HepG2 (cell line): ENCODE data around the gene ERF. TPM values are rescaled to one million over a fixed set of nuclear protein-coding genes. Genes with fewer than 3 reads are reported as not detected.

Source experiments
- DNMT3B ChIP-seq: conservative IDR thresholded peaks from 2 replicates; pipeline ENCODE4 v1.6.1; 2016; ENCODE audit warnings: missing biosample characterization, control low read depth
- HNRNPUL1 ChIP-seq: fragments of 200-400 bp; formaldehyde crosslinking; IDR thresholded peaks from 2 replicates; pipeline ENCODE4 v1.6.1; 2017; ENCODE audit warnings: low read depth, mild to moderate bottlenecking, low read length, moderate library complexity
- KLF15 ChIP-seq: sonication (generic); formaldehyde crosslinking; IDR thresholded peaks from 2 replicates; pipeline ENCODE4 v1.8.1; 2023; ENCODE audit warnings: borderline replicate concordance, mild to moderate bottlenecking, inconsistent platforms, missing genetic modification reagents, mixed read lengths
- MED1 ChIP-seq: sonication (generic); formaldehyde crosslinking; IDR thresholded peaks from 2 replicates; pipeline ENCODE4 v1.4.0; 2020; ENCODE audit warnings: missing genetic modification reagents
- MLLT10 ChIP-seq: sonication (generic); formaldehyde crosslinking; IDR thresholded peaks from 2 replicates; pipeline ENCODE4 v1.4.0; 2020; ENCODE audit warnings: missing genetic modification reagents
- MTA3 ChIP-seq: sonication (generic); formaldehyde crosslinking; IDR thresholded peaks from 2 replicates; pipeline ENCODE4 v1.4.0; 2020; ENCODE audit warnings: missing genetic modification reagents
- NR3C1 ChIP-seq: sonication (generic); formaldehyde crosslinking; IDR thresholded peaks from 2 replicates; pipeline ENCODE4 v1.4.0; 2020; ENCODE audit warnings: missing genetic modification reagents
- POGZ ChIP-seq: sonication (generic); formaldehyde crosslinking; IDR thresholded peaks from 2 replicates; pipeline ENCODE4 v1.4.0; 2020; ENCODE audit warnings: mild to moderate bottlenecking, missing genetic modification reagents
- SALL1 ChIP-seq: sonication (generic); formaldehyde crosslinking; IDR thresholded peaks from 2 replicates; pipeline ENCODE4 v1.8.0; 2022; ENCODE audit warnings: mild to moderate bottlenecking, missing genetic modification reagents
- SCMH1 ChIP-seq: sonication (generic); formaldehyde crosslinking; IDR thresholded peaks from 2 replicates; pipeline ENCODE4 v1.9.0; 2021; ENCODE audit warnings: missing genetic modification reagents, mild to moderate bottlenecking, borderline replicate concordance
- SETDB1 ChIP-seq: sonication (generic); formaldehyde crosslinking; IDR thresholded peaks from 2 replicates; pipeline ENCODE4 v1.5.1; 2020; ENCODE audit warnings: missing genetic modification reagents, mild to moderate bottlenecking, borderline replicate concordance
- SMAD1 ChIP-seq: sonication (generic); formaldehyde crosslinking; IDR thresholded peaks from 2 replicates; pipeline ENCODE4 v1.4.0; 2020; ENCODE audit warnings: missing genetic modification reagents, low read depth, mild to moderate bottlenecking, borderline replicate concordance
- SSRP1 ChIP-seq: IDR thresholded peaks from 2 replicates; pipeline ENCODE4 v1.6.1; 2016; ENCODE audit warnings: control low read depth
- TBP ChIP-seq: sonication (generic); formaldehyde crosslinking; IDR thresholded peaks from 2 replicates; pipeline ENCODE4 v1.5.0; 2020; ENCODE audit warnings: missing genetic modification reagents
- ZFP36L2 ChIP-seq: sonication (generic); formaldehyde crosslinking; IDR thresholded peaks from 2 replicates; pipeline ENCODE4 v1.4.0; 2020; ENCODE audit warnings: missing genetic modification reagents
- ZNF121 ChIP-seq: sonication (generic); formaldehyde crosslinking; IDR thresholded peaks from 2 replicates; pipeline ENCODE4 v1.5.0; 2020; ENCODE audit warnings: mild to moderate bottlenecking, missing genetic modification reagents
- ZNF24 ChIP-seq: fragments of 450-650 bp; IDR thresholded peaks from 2 replicates; pipeline ENCODE4 v1.6.1; 2017; ENCODE audit warnings: antibody characterized with exemption, mild to moderate bottlenecking
- ZNF329 ChIP-seq: sonication (generic); formaldehyde crosslinking; IDR thresholded peaks from 2 replicates; pipeline ENCODE4 v1.9.0; 2021; ENCODE audit warnings: low read depth, mild to moderate bottlenecking, missing genetic modification reagents
- ZNF354B ChIP-seq: sonication (generic); formaldehyde crosslinking; IDR thresholded peaks from 2 replicates; pipeline ENCODE4 v1.8.0; 2022; ENCODE audit warnings: mild to moderate bottlenecking, missing genetic modification reagents
- ZNF564 ChIP-seq: sonication (generic); formaldehyde crosslinking; IDR thresholded peaks from 2 replicates; pipeline ENCODE4 v1.8.1; 2023; ENCODE audit warnings: mild to moderate bottlenecking, missing genetic modification reagents
- ZNF724P ChIP-seq: sonication (generic); formaldehyde crosslinking; IDR thresholded peaks from 2 replicates; pipeline ENCODE4 v1.8.0; 2022; ENCODE audit warnings: missing genetic modification reagents, borderline replicate concordance
- ZNF746 ChIP-seq: sonication (generic); formaldehyde crosslinking; IDR thresholded peaks from 2 replicates; pipeline ENCODE4 v1.8.0; 2022; ENCODE audit warnings: mild to moderate bottlenecking, missing genetic modification reagents
- ZNF879 ChIP-seq: sonication (generic); formaldehyde crosslinking; IDR thresholded peaks from 2 replicates; pipeline ENCODE4 v1.8.1; 2023; ENCODE audit warnings: missing genetic modification reagents
- polyA plus RNA-seq, 8 experiments: library from polyadenylated mRNA; depleted of rRNA in 3 of 8; stranded (reverse) in 7 of 8; unstranded in 1 of 8; fragments of >200 nt; fragmentation: Illumina TruSeq in 4 of 8; extraction: Trizol in 4 of 8; gene quantifications; 2 replicates each; pipeline versions ENCODE4 v1.2.1 to v1.2.3, GENCODE V29; 2011 to 2016; ENCODE audit warnings: low read depth in 4 of 8, missing spikeins in 1 of 8, mixed read lengths in 1 of 8; ENCODE audit not compliant: insufficient read depth in 1 of 8
- total RNA-seq, 5 experiments: library from RNA; depleted of rRNA; stranded (reverse); fragments of >200 nt; fragmentation: Illumina TruSeq; extraction: Trizol; gene quantifications; 2 replicates each; pipeline ENCODE4 v1.2.3, GENCODE V29; 2016; ENCODE audit warnings: low read depth in 1 of 5
- TF ChIP-seq, protein P1 (sequence below): sonication (generic); formaldehyde crosslinking; IDR thresholded peaks from 2 replicates; pipeline ENCODE4 v1.4.0; 2020; ENCODE audit warnings: missing genetic modification reagents, mild to moderate bottlenecking, borderline replicate concordance
- TF ChIP-seq, protein P2 (sequence below): sonication (generic); formaldehyde crosslinking; IDR thresholded peaks from 2 replicates; pipeline ENCODE4 v1.8.1; 2023; ENCODE audit warnings: missing genetic modification reagents, mild to moderate bottlenecking, borderline replicate concordance
- TF ChIP-seq, protein P3 (sequence below): fragments of 450-650 bp; IDR thresholded peaks from 2 replicates; pipeline ENCODE4 v1.6.1; 2016
- TF ChIP-seq, protein P4 (sequence below): sonication (generic); formaldehyde crosslinking; IDR thresholded peaks from 2 replicates; pipeline ENCODE4 v1.4.0; 2020; ENCODE audit warnings: mild to moderate bottlenecking, missing genetic modification reagents
- TF ChIP-seq, protein P5 (sequence below): sonication (generic); formaldehyde crosslinking; IDR thresholded peaks from 2 replicates; pipeline ENCODE4 v1.5.0; 2020; ENCODE audit warnings: missing genetic modification reagents

The ERF gene
- total and polyA plus RNA-seq, 2 of the 13 experiments (the other 11 are each of a cell fraction or from before 2014, with no cell fraction given) = 67.1 to 69.9 TPM

DNA sequence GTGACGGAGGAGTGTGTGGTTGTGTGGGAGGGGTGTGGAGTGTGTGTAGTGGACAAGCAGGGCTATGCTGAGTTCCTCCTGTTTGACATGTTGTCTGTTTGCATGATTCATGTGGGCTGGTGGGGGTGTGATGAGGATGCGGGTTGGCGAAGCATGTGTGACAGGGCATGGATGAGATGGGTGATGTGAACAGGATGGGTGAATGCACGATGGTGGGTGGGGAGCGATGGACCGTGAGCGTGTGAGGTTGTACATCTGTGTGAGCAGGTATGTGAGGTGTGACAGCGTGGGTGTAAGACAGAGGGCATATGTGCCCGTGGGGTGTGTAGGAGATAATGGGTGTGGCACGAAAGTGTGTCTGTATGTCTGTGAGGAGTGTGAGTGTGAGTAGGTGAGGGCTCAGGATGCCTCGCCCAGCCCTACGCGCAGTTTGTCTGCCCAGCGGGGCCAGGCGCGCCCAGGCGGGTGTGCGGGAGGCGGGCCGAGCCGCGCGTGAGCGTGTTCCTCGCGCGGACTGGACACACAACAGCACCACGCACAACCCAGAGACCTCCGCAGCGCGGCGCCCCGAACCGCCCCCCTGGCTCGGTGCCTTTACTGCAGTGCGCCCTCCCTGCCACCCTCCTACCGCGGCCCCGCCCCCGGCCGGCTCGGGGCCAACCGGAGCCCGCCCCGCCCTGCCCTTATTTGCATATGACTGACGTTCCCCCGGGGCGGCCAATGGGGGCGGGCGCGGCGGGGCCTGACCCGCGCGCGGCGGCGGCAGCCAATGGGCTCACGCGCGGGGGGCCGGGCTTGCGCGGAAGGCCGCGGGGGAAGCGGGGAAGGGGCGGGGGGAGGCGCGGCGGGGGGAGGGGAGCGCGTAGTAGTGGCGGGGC is 28.5 kb upstream of the ERF start (continued):
- TF ChIP-seq KLF15 (CRISPR knock-in tag) = no peak
- no peak for TF ChIP-seq ZNF564
- TF ChIP-seq ZNF724P (CRISPR knock-in tag) = no peak
- no peak for TF ChIP-seq SMAD1
- TF ChIP-seq, protein P1, sequence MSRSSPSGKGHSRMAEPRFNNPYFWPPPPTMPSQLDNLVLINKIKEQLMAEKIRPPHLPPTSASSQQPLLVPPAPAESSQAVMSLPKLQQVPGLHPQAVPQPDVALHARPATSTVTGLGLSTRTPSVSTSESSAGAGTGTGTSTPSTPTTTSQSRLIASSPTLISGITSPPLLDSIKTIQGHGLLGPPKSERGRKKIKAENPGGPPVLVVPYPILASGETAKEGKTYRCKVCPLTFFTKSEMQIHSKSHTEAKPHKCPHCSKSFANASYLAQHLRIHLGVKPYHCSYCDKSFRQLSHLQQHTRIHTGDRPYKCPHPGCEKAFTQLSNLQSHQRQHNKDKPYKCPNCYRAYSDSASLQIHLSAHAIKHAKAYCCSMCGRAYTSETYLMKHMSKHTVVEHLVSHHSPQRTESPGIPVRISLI (CRISPR knock-in tag) = no peak
- TF ChIP-seq ZNF879 = no peak
- TF ChIP-seq DNMT3B (CRISPR knock-in tag) = no peak
- no peak for TF ChIP-seq MED1 (CRISPR knock-in tag)
- no peak; the same call in 1 of the 2 replicates for TF ChIP-seq ZNF746 (CRISPR knock-in tag)
- TF ChIP-seq, protein P2, sequence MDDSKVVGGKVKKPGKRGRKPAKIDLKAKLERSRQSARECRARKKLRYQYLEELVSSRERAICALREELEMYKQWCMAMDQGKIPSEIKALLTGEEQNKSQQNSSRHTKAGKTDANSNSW (CRISPR knock-in tag) = no peak
- no peak for TF ChIP-seq ZFP36L2
- TF ChIP-seq SETDB1 = no peak
- no peak for TF ChIP-seq ZNF329 (CRISPR knock-in tag)
- TF ChIP-seq ZNF121 (CRISPR knock-in tag) = no peak
- TF ChIP-seq, protein P3, sequence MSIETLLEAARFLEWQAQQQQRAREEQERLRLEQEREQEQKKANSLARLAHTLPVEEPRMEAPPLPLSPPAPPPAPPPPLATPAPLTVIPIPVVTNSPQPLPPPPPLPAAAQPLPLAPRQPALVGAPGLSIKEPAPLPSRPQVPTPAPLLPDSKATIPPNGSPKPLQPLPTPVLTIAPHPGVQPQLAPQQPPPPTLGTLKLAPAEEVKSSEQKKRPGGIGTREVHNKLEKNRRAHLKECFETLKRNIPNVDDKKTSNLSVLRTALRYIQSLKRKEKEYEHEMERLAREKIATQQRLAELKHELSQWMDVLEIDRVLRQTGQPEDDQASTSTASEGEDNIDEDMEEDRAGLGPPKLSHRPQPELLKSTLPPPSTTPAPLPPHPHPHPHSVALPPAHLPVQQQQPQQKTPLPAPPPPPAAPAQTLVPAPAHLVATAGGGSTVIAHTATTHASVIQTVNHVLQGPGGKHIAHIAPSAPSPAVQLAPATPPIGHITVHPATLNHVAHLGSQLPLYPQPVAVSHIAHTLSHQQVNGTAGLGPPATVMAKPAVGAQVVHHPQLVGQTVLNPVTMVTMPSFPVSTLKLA = peak; percentile 30; the same call in 1 of the 2 replicates
- TF ChIP-seq HNRNPUL1 = no peak
- TF ChIP-seq ZNF354B (CRISPR knock-in tag) = 0 out of 2 replicates have a peak, but pooled peaks have one; percentile 56
- TF ChIP-seq, protein P4, sequence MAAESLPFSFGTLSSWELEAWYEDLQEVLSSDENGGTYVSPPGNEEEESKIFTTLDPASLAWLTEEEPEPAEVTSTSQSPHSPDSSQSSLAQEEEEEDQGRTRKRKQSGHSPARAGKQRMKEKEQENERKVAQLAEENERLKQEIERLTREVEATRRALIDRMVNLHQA (CRISPR knock-in tag) = no peak
- no peak for TF ChIP-seq TBP (CRISPR knock-in tag)
- TF ChIP-seq SSRP1 (CRISPR knock-in tag) = no peak
- no peak for TF ChIP-seq MTA3 (CRISPR knock-in tag)
- TF ChIP-seq, protein P5, sequence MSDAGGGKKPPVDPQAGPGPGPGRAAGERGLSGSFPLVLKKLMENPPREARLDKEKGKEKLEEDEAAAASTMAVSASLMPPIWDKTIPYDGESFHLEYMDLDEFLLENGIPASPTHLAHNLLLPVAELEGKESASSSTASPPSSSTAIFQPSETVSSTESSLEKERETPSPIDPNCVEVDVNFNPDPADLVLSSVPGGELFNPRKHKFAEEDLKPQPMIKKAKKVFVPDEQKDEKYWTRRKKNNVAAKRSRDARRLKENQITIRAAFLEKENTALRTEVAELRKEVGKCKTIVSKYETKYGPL (CRISPR knock-in tag) = no peak
- no peak for TF ChIP-seq ZNF24
- no peak for TF ChIP-seq POGZ (CRISPR knock-in tag)
- TF ChIP-seq SCMH1 (CRISPR knock-in tag) = no peak
- no peak for TF ChIP-seq NR3C1 (CRISPR knock-in tag)
- no peak for TF ChIP-seq MLLT10 (CRISPR knock-in tag)
- TF ChIP-seq SALL1 (CRISPR knock-in tag) = peak; percentile 44; the same call in 1 of the 2 replicates
